Limb (tissue), 2 donors: ENCODE data around the gene ARHGAP9.
A peak's percentile ranks its signal among the peaks of the same experiment; 100 is the strongest.

Experiments used
- DNase-seq, 2 donors: peaks; one replicate each; pipeline ENCODE4 v3.0.0-alpha.2; 2016; ENCODE audit errors: extremely low spot score in 2 of 2

ARHGAP9 gene

DNA sequence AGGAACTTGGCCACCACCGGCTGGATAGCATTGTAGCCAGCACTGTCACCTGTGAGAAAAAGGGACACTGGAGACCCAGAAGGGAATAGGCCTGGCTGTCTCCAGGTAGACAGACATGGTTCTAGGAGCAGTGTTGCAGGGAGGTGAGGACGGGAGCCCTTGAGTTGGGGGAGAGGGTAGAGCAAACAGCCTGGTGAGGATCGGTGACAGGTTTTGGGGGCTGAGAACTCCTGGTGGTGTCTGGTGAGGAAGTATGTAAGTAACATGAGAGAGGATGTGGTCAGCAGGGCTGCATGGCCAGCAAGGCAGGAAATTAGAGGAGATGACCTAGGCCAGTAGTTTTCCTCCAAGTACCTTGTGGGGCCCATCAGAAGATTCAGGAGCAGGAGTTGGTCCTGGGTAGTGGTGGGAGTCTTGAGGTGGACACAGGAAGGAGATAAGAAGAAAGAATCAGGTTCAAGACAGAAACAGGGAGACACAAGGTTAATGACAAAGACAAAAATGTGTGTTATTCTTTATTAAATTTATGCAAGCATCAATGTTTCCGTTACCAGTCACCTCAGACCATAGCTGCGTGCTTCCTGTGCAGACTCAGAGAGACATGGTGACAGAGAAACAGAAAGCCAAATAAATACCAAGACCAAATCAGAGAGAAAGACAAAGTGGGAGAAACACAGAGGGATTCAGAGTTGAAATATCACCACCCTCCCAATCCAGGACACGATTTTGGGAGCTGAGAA lies at the start of gene ARHGAP9:
Gene ARHGAP9, minus strand, starts transcription at position 491 of the 740 bp plus-strand sequence. Its CDS starts 460 bp downstream, at position 31.
- DNase-seq: no peak

DNA sequence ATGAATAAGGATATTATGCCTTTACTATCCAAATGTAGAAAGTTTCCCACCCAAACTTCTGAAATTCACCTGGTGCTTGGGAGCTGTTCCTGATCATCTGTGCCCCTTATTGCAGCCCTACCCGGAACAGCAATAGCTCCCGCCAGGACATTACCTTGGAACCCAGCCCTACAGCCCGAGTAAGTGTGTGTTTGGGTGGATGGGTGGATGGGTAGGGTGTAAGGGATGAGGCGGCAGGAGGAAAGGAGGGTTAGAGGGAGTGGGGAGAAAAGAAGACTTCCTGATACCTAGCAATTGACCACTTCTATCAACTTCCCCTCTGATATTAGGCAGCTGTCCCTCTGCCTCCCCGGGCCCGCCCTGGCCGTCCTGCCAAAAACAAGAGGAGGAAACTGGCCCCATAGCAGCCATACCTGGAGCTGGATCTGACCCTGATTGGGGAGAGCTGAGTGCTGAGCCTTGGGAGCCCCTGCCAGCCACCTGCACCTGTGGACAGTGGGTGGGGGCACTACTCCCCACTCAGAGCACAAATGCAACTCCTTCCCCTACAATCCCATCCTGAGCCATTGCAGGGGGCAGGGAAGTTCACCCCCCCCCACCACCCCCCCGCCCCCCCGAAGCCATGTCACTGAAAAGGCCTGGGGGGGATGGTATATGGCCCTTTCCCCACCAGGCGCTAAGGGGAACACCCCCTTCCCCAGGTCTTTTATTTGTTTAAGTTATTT lies 49.3 kb upstream of the ARHGAP9 start:
- no peak for DNase-seq

DNA sequence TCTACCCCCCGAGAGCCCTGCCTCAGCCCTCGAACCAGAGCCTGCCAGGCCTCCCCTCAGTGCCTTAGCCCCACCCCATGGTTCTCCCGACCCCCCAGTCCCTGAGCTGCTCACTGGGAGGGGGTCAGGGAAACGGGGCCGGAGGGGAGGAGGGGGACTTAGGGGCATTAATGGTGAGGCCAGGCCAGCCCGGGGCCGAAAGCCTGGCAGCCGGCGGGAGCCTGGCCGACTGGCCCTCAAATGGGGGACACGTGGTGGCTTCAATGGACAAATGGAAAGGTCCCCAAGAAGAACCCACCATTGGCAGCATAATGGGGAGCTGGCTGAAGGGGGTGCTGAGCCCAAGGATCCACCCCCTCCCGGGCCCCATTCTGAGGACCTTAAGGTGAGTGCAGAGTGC lies 48.5 kb upstream of the ARHGAP9 start:
- no peak for DNase-seq

DNA sequence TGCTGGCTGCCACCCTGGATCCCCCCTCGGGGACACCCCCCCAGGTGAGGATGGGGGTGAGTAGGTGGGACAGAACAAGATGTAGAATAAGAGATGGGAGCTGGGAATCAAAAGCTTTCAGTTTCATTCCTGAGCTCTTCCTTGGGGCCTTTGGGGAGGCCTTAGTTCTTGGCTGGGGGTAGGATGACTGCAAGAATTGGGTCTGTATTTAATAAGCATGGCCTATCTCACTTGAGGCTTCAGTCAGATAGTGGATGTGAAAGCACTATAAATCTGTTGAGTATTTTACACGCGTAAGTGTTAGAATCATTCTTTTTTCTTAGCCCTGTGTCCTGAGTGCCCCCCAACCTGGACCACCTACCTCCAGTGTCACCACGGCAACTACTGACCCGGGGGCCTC lies 47.5 kb upstream of the ARHGAP9 start:
- no peak for DNase-seq

DNA sequence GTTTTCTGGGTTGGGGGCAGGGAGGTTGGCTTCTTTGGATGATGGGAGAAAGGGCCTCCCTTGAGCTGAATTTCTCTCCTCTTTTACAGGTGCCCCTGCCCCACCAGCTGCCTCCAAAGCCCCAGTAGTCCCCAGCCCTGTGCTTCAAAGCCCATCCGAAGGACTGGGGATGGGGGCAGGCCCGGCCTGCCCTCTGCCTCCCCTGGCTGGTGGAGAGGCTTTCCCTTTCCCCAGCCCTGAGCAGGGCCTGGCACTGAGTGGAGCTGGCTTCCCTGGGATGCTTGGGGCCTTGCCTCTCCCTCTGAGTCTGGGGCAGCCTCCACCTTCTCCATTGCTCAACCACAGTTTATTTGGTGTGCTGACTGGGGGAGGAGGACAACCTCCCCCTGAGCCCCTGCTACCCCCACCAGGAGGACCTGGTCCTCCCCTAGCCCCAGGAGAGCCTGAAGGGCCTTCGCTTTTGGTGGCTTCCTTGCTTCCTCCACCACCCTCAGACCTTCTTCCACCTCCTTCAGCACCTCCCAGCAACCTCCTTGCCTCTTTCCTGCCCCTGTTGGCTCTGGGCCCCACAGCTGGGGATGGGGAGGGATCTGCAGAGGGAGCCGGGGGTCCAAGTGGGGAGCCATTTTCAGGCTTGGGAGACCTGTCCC lies 46.9 kb upstream of the ARHGAP9 start:
- DNase-seq: no peak

DNA sequence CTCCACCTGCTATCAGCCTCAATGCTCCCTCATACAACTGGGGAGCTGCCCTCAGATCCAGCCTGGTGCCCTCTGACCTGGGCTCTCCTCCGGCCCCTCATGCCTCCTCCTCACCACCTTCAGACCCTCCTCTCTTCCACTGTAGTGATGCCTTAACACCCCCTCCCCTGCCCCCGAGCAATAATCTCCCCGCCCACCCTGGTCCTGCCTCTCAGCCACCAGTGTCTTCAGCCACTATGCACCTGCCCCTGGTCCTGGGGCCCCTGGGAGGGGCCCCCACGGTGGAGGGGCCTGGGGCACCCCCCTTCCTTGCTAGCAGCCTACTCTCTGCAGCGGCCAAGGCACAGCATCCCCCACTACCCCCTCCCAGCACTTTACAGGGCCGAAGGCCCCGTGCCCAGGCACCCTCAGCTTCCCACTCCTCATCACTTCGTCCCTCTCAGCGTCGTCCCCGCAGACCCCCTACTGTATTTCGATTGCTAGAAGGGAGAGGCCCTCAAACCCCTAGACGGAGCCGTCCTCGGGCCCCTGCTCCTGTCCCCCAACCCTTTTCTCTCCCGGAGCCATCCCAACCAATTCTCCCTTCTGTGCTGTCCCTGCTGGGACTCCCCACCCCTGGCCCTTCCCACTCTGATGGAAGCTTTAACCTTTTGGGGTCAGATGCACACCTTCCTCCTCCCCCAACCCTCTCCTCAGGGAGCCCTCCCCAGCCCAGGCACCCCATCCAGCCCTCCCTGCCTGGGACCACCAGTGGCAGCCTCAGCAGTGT lies 46.1 kb upstream of the ARHGAP9 start:
- DNase-seq: no peak

DNA sequence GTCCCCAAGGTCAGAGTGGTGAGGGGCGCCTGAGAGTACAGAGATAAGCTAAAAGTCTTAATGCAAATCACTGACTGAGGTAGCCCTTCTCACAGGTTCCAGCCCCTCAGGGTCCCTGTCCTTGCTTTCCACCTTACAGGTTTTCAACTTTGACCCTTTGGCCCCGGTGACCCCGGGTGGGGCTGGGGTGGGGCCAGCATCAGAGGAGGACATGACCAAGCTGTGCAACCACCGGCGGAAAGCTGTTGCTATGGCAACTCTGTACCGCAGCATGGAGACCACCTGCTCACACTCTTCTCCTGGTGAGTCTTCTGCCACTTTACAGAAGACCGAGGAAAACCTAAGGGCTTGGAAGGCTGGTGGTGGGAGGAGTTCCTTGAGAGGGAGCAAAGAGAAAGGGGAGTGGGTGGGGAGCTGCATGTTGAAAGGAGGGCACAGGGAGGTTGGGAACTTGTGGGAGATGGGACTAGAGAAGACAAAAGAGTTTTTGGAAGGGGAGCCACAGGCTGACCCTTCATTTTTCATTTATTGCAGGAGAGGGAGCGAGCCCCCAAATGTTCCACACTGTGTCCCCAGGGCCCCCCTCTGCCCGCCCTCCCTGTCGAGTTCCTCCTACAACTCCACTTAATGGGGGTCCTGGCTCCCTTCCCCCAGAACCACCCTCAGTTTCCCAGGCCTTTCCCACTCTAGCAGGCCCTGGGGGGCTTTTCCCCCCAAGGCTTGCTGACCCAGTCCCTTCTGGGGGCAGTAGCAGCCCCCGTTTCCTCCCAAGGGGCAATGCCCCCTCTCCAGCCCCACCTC lies 45.3 kb upstream of the ARHGAP9 start:
- DNase-seq: peak in 1 of 2 donors; percentile 41

DNA sequence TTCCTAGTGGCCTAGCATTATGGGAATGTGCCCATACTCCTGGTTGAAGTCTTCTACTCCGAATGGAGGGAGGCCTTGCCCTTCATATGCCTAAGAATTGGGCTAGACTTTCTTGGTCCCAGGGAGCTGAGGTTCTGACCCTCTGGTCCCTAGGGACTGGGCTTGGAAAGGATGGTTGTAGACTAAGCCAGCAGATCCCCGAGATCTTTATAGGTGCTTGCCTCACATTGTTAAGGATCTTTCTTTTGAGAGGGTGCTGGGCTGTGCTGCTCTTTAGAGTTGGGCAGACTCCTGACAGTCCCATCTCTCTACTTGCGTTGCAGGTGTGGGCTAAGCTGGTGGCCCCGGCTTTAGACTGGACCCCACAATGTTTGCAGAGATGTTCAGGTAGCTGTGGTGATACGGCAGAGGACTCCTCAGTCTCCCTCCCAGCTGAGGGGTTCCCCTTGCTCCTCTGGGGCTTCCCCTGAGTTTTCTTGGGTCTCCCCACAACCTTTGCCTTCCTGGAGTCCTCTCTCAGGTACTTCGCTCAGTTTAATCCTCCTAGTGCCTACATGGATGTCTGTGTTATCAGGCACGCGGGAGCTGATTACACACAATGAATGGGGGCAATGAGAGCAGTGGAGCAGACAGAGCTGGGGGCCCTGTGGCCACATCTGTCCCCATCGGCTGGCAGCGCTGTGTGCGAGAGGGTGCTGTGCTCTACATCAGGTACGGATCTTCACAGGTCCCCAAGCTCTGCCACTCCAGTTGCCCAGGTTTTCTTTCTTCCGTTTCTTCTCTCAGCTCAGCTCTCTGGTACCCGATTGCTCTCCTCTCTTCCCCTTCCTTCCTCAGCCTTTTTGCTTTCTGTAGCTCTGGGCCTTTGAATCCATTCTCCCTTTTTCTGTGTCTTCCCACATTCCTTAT lies 44.3 kb upstream of the ARHGAP9 start:
- DNase-seq: no peak

DNA sequence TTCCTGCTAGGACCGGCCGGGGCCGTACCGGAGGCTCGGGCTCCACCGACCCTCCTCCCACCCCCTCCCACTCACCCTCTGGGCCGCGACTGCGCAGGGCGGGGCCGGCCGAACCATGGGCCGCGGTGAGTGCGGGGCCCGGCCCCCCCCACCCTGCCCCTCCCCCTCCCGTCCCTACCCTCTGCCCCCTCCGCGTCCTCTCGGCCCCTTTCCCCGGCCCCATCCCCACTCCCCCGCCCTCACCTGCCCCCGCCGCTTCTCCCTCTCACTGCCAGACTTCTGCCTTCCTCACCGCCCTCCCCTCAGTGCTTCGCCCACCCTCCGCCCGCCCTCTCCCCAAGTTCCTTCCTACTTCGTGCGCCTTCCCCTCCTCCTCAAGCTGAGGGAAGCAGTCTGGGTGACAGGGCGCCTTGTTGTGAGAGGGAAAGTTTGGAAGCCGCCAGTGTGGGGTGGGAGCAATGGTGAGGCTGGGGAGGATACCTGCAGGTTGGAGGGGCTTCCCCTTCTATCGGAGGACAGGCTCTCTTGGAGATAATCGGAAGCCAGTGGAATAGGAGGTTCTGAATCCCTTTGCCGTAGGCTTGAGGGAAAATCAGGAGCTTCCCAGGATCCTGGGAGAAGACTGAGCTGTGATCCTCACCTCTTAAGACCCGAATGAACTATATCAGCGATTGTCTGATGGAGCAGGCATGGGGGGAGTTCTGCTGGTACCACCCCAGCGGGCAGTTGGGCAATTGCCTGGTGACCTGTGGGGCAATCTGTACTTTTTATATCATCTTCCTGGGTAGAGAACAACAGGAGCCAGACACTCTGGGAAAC lies 43.4 kb upstream of the ARHGAP9 start:
- peak in 1 of 2 donors; percentile 67 for DNase-seq

DNA sequence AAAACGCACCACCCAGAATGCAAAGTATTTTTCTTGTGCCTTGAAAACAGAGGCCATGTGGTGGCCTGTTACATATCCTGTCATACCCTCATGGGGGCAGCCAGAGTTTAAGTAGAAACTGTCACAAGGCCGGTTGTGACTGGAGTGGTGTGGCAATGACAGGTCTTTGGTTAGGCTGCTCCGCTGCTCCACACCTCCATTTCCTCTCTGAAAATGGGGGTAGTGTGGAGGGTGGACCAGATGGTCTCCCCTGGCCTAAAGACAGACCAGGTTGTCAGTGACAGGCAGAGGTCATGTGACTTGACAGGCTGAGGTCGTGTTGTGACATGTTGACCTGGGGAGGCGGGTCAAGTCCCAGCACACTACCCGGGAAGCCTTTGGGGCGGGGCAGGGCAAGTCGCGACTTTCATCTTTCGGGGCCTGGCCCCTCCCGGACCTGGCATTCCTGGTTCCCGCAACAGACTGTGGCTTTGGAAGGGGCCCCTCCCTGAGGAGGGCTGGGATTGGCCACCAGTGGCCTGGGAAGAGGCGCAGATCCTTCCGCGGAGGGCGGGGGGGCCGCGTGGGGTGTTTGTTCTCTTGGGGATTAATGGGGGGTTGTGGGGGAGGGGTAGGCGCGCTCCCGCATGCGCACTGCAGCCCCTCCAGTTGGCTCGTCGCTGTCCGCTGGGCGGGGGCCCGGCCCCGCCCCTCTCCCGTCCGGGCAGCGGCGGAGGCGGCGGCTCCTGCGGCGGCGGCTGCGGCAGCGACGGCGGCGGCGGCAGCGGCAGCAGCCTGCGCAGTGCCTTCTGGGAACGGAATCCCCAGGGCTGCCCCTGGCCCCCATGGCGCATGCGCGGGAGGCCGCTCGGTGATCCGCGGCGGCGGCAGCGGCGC lies 42.6 kb upstream of the ARHGAP9 start, which contains the start of gene MBD6:
Gene MBD6, plus strand, starts transcription at position 814 of the 876 bp plus-strand sequence. CDS start 1,480 bp downstream, outside the sequence.
- DNase-seq: peak; percentile 80 to 94

DNA sequence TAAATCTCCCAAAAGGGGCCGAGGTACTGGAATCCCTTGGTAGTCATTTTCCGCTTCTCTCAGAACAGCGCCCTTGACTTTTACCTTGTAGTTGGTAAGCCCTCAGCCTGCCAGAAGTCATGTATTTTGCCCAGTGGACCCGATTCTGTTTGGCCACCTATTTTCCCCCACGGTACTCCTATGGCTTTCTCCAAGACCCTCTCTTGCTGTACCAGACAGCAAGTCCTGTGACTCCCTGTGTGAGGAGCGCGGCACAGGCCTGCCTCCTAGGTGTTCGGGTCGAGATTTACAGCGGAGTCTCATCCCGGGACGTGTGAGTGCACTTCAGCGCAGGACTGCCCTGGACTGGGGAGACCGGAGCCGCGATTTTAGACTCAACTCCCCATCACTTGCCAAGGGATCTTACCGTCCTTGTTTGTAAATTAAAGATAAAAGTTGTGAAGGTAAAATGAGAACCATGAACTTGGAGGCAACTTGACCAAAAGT lies 41.9 kb upstream of the ARHGAP9 start:
- peak; percentile 19 to 70 for DNase-seq

DNA sequence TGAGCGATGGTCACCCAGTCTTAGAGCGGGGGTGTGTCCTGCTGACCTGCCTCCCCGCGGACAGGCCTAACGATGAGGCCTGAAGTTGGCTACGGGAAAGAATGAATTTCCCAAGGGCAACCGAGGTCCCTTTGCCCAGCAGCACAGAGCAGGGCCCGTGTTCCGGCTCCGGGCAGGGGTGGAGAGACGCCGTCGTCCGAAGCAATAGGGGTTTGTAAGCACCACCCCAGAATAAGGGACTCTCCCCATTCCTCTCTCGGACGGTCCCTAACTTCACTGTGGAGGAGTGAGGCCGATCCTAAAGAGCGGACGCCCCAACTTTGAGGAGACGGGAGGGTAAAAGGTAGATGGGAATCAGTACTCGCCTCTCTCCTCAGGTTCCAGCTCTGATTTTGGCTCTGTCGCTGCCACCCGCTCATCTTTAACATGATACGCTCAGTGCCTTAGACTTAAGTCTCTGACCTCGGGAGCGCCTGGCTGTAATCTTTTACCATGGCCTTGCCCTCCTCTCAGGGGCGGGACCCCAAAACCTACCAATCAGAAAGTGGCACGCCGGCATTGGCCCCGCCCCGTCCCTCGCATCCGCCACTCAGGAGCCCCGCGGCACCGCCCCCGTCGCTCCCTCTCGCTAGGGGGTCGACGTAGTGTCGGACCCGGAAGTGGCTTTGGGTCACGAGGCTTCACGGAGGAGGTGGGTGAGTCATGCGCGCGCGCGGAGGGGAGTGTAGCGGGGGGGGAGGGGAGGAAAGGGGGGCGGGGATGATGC lies 40.6 kb upstream of the ARHGAP9 start, which contains the start of gene DDIT3:
Gene DDIT3, minus strand, starts transcription at position 462 of the 766 bp plus-strand sequence. CDS start 3,108 bp downstream, outside the sequence.
- peak; percentile 96 to 100 for DNase-seq

DNA sequence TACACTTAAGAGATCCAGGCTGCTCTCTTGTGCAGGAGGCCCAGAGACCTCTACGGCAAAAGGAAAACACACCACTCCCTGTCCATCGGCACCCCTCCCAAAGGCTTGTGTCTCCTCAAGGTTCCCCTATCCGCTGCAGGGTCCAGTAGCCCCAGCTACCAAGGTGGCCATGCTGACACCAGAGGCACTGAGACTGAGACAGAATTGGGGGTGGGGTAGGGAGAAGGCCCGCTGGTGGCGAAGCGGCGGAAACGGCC lies 40.1 kb upstream of the ARHGAP9 start:
- DNase-seq: no peak

DNA sequence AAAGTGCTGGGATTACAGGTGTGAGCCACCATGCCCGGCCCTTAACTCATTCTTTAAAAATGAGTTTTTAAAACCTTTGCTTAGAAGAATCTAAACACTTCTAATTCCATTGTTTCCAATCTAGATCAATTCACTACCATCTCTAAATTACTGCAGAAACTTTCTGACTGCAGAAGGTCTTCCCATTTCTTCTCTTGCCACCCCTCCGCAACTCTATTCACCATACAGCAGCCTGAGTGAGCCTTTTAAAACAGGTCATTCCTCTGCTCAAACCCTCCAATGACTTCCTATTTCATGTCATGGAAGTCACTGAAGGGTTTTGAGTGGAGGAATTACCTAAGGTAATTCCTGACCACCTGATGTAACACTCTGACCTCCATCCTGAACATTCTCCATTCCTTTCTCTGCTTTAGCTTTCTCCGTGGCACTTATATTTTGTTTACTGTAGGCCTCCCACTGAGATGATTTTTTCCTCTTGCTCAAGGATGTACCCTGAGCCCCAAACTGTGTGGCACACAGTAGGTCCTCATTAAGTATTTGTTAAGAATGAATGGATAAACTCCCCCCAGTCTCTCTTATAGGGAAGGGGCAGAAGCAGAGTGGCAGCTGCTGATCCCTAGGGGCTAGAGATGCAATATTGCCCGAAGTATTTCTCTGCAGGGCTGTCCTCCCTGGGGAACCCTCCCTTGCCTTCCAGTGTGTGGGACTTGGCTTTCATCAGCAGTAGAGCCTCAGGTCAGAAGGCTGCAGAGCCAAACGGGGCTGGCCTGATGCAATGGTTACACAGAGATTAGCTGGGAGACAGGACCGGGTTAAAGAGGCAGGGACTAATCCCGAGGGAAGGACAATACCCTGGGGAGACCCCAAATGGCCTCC lies 39.5 kb upstream of the ARHGAP9 start:
- no peak for DNase-seq

DNA sequence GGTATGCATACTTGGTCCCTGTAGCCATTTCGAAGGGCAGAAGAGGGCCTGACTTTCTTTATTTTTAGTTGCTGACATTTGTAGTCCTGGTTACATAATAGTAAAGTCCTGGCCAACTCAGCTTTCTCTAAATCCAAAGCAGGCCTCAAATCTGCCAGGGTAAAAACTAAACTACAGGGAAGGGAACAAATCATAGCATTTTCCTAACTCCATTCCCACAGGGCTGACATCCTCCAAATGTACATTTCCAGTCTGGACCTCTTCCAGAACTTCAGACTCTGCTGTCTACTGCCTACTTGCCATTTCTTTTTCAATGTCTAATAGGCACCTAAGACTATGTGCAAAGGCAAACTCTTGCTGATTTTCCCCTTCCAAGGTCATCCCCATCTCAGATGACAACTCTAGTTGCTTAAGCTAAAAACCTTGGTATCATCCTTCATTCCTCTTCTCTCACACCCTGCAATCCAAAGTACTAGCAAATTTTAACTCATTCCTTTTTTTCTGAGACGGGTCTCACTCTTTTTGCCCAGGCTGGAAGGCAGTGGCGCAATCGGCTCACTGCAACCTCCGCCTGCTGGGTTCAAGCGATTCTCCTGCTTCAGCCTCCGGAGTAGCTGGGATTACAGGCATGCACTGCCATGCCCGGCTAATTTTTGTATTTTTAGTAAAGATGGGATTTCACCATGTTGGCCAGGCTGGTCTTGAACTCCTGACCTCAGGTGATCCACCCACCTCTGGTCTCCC lies 38.7 kb upstream of the ARHGAP9 start:
- DNase-seq: no peak
